Renal cortex interstitium (tissue), 11 donors: ENCODE results near the gene CMC1. TPM values are rescaled to one million over a fixed set of nuclear protein-coding genes. Genes with fewer than 3 reads are reported as not detected.
A peak's percentile ranks its signal among the peaks of the same experiment; 100 is the strongest.

Experiments used
- DNase-seq, 11 donors: peaks; one replicate each; pipeline ENCODE4 v3.0.0-alpha.2; 2013; ENCODE audit warnings: low read depth in 9 of 11, low spot score in 4 of 11; ENCODE audit errors: extremely low read depth in 1 of 11
- polyA plus RNA-seq, 3 donors: library from polyadenylated mRNA; unstranded; fragments of 120-200 nt; gene quantifications; one replicate each; pipeline ENCODE4 v1.2.1, GENCODE V29; 2013; ENCODE audit not compliant: insufficient read length in 3 of 3

CMC1 gene
- polyA plus RNA-seq, 3 donors: 27.4 to 32.1 (median 28.7) TPM

GRCh38 chr3:28335246-28335645, 93.8 kb downstream of the CMC1 start:
- no peak for DNase-seq

GRCh38 chr3:28337230-28337629, 95.8 kb downstream of the CMC1 start:
- no peak for DNase-seq

GRCh38 chr3:28343144-28343543, 101.7 kb downstream of the CMC1 start:
- DNase-seq: no peak

- DNase-seq: no peak
Observed at GRCh38 chr3:28345690-28346089, 104.3 kb downstream of the CMC1 start.

- peak in 2 of 11 donors; percentile 17 for DNase-seq
Observed at GRCh38 chr3:28347374-28348264, 106.2 kb downstream of the CMC1 start.

GRCh38 chr3:28348265-28348628, 106.8 kb downstream of the CMC1 start:
- DNase-seq: peak in 1 of 11 donors; percentile 25

- peak; percentile 85 to 96 (median 94) for DNase-seq
Observed at GRCh38 chr3:28348629-28349468, 107.4 kb downstream of the CMC1 start, which contains the start of the genes AZI2 and ZCWPW2. Gene AZI2, minus strand, starts transcription at chr3:28348824. Its CDS starts 8,207 bp downstream, at chr3:28340617. Gene ZCWPW2, plus strand, starts transcription at chr3:28348721. Its CDS starts 64,348 bp downstream, at chr3:28413069.

GRCh38 chr3:28349469-28350000, 108.1 kb downstream of the CMC1 start:
- no peak for DNase-seq

Other genes starting within 250 kb of the CMC1 start
- gene ZCWPW2, start 107.1 kb downstream of the CMC1 start, polyA plus RNA-seq: 1 to 10 TPM; 1.7 to 2.2 (median 2.2) TPM
- 100 to 1,000 TPM in 1 of 3 donors, 10 to 100 TPM in 2; 89.0 to 118 (median 99.5) TPM for gene AZI2, start 107.2 kb downstream of the CMC1 start, polyA plus RNA-seq